IMR-90 (cell line): ENCODE measurements around the gene VEPH1. TPM values are rescaled to one million over a fixed set of nuclear protein-coding genes. Genes with fewer than 3 reads are reported as not detected.
A peak's percentile ranks its signal among the peaks of the same experiment; 100 is the strongest.

Experiments used
- ATAC-seq: fragments of 200-7000 bp; cut with Tn5 transposase; 2 replicates; pipeline ENCODE4 v1.9.1; 2020; ENCODE audit warnings: low read depth, mild to moderate bottlenecking, moderate library complexity
- BruUV-seq: library from RNA; stranded (reverse); fragments of 400-500 nt; replicated peaks from 2 replicates; lab custom pipeline; 2021; lab: Mats Ljungman, UMichigan
- CTCF ChIA-PET: fragments of 300-600 bp; formaldehyde crosslinking; extraction: SDS; loops from one replicate; lab custom pipeline; 2021; ENCODE audit warnings: antibody characterized with exemption; lab: Yijun Ruan, JAX
- POLR2A ChIA-PET: fragments of 300-600 bp; sonication (Branson Sonifier 250); formaldehyde crosslinking; loops from one replicate; lab custom pipeline; 2022; ENCODE audit warnings: antibody characterized with exemption; ENCODE audit not compliant: unreplicated experiment; lab: Charles Lee
- DNase-seq: peaks from one replicate; pipeline ENCODE4 v3.0.0; 2013
- H2AFZ ChIP-seq: replicated peaks from 2 replicates; pipeline ENCODE3; 2013; ENCODE audit warnings: low read length, mild to moderate bottlenecking; ENCODE audit not compliant: poor library complexity
- H2AK5ac ChIP-seq: 2 replicates; pipeline ENCODE4 v1.6.1; 2013; ENCODE audit warnings: low read depth, low read length, inconsistent platforms
- H2AK9ac ChIP-seq: replicated peaks from 2 replicates; pipeline ENCODE3; 2013; ENCODE audit warnings: mild to moderate bottlenecking, low read depth, low read length, moderate library complexity; ENCODE audit not compliant: poor library complexity
- H2BK120ac ChIP-seq: 2 replicates; pipeline ENCODE4 v1.6.1; 2013; ENCODE audit warnings: low read depth, low read length, inconsistent platforms
- H2BK15ac ChIP-seq: 3 replicates; pipeline ENCODE4 v1.6.1; 2013; ENCODE audit warnings: low read depth, low read length, inconsistent platforms
- H2BK20ac ChIP-seq: 2 replicates; pipeline ENCODE4 v1.6.1; 2013; ENCODE audit warnings: low read depth, mild to moderate bottlenecking, inconsistent platforms, low read length, moderate library complexity
- H2BK5ac ChIP-seq: 2 replicates; pipeline ENCODE4 v1.6.1; 2013; ENCODE audit warnings: mild to moderate bottlenecking, low read depth, low read length, inconsistent platforms; ENCODE audit not compliant: poor library complexity, severe bottlenecking
- H3K14ac ChIP-seq: replicated peaks from 2 replicates; pipeline ENCODE4 v1.6.1; 2013; ENCODE audit warnings: low read depth, low read length, inconsistent platforms
- H3K18ac ChIP-seq: 2 replicates; pipeline ENCODE4 v1.6.1; 2013; ENCODE audit warnings: low read depth, low read length, control low read depth
- H3K23ac ChIP-seq: 2 replicates; pipeline ENCODE4 v1.6.1; 2013; ENCODE audit warnings: low read depth, low read length, inconsistent platforms
- H3K27ac ChIP-seq: 2 replicates; pipeline ENCODE4 v1.5.1; 2013; ENCODE audit warnings: mild to moderate bottlenecking, control low read depth, low read length; ENCODE audit not compliant: insufficient read depth
- H3K27me3 ChIP-seq: 2 replicates; pipeline ENCODE4 v1.6.1; 2013; ENCODE audit warnings: low read length; ENCODE audit not compliant: control insufficient read depth, insufficient read depth
- H3K36me3 ChIP-seq: 2 replicates; pipeline ENCODE4 v1.6.1; 2013; ENCODE audit warnings: low read length, mixed read lengths; ENCODE audit not compliant: control insufficient read depth, insufficient read depth
- H3K4ac ChIP-seq: 2 replicates; pipeline ENCODE4 v1.6.1; 2013; ENCODE audit warnings: low read depth, low read length, inconsistent platforms
- H3K4me1 ChIP-seq: 2 replicates; pipeline ENCODE4 v1.6.1; 2013; ENCODE audit warnings: low read length, mixed read lengths; ENCODE audit not compliant: control insufficient read depth, insufficient read depth
- H3K4me2 ChIP-seq: 2 replicates; pipeline ENCODE4 v1.6.1; 2013; ENCODE audit warnings: low read depth, mild to moderate bottlenecking, control low read depth, low read length, moderate library complexity
- H3K4me3 ChIP-seq: 2 replicates; pipeline ENCODE4 v1.5.1; 2013; ENCODE audit warnings: low read depth, mild to moderate bottlenecking, control low read depth, low read length, moderate library complexity; ENCODE audit not compliant: insufficient read depth
- H3K56ac ChIP-seq: 2 replicates; pipeline ENCODE4 v1.6.1; 2013; ENCODE audit warnings: low read length, inconsistent platforms; ENCODE audit not compliant: insufficient read depth; ENCODE audit errors: extremely low read depth
- H3K79me1 ChIP-seq, 2 experiments: 2 replicates each; pipeline ENCODE4 v1.6.1; 2013; ENCODE audit warnings: low read length in 2 of 2, inconsistent platforms in 1 of 2, low read depth in 1 of 2
- H3K9ac ChIP-seq: 2 replicates; pipeline ENCODE4 v1.6.1; 2013; ENCODE audit warnings: low read depth, low read length, control low read depth
- H3K9me1 ChIP-seq: 2 replicates; pipeline ENCODE4 v1.6.1; 2013; ENCODE audit warnings: low read length, inconsistent platforms; ENCODE audit not compliant: insufficient read depth
- H3K9me3 ChIP-seq: 2 replicates; pipeline ENCODE4 v1.6.1; 2013; ENCODE audit warnings: low read length; ENCODE audit not compliant: control insufficient read depth, insufficient read depth
- H4K20me1 ChIP-seq: 2 replicates; pipeline ENCODE4 v1.6.1; 2013; ENCODE audit warnings: low read length, inconsistent platforms; ENCODE audit not compliant: insufficient read depth
- H4K5ac ChIP-seq: 2 replicates; pipeline ENCODE4 v1.6.1; 2013; ENCODE audit warnings: mild to moderate bottlenecking, low read depth, low read length, control low read depth
- H4K8ac ChIP-seq, 2 experiments: 2 replicates each; pipeline ENCODE4 v1.6.1; 2013; ENCODE audit warnings: low read depth in 2 of 2, low read length in 2 of 2, control low read depth in 1 of 2, inconsistent platforms in 1 of 2
- H4K91ac ChIP-seq: 2 replicates; pipeline ENCODE4 v1.6.1; 2013; ENCODE audit warnings: low read depth, low read length, inconsistent platforms; ENCODE audit not compliant: insufficient read depth
- CHD1 ChIP-seq: IDR thresholded peaks from 2 replicates; pipeline ENCODE4 v1.6.1; 2012; ENCODE audit warnings: low read depth, low read length, improper control_type of control experiment
- ELK1 ChIP-seq: fragments of 150-350 bp; IDR thresholded peaks from 2 replicates; pipeline ENCODE4 v1.6.1; 2016; ENCODE audit warnings: low read depth, mild to moderate bottlenecking, low read length, moderate library complexity, borderline replicate concordance
- MAFK ChIP-seq: IDR thresholded peaks from 2 replicates; pipeline ENCODE4 v1.6.1; 2012; ENCODE audit warnings: low read depth, low read length, improper control_type of control experiment
- NFE2L2 ChIP-seq: fragments of 150-350 bp; IDR thresholded peaks from 2 replicates; pipeline ENCODE4 v1.6.1; 2016; ENCODE audit warnings: low read depth, mild to moderate bottlenecking, low read length
- RCOR1 ChIP-seq: IDR thresholded peaks from 2 replicates; pipeline ENCODE4 v1.6.1; 2012; ENCODE audit warnings: mild to moderate bottlenecking, low read length, improper control_type of control experiment; ENCODE audit not compliant: insufficient replicate concordance
- WGBS, 2 experiments: methylation state at CpG; one replicate each; pipeline versions ENCODE4 v1.1.5 to v1.1.7; 2013; ENCODE audit warnings: missing lambda C conversion rate in 2 of 2; ENCODE audit not compliant: insufficient read length in 1 of 2; ENCODE audit errors: extremely low coverage in 2 of 2; 5-methylcytosine and 5-hydroxymethylcytosine counted together
- dilution Hi-C: fragments of 300-500 bp; cut with HindIII; formaldehyde crosslinking; loops from one replicate; pipeline ENCODE4 v1.14.3; 2018; ENCODE audit warnings: low sequenced_read_pairs; ENCODE audit not compliant: unreplicated experiment
- in situ Hi-C: fragments of 300-500 bp; cut with MboI; formaldehyde crosslinking; loops from 3 replicates; pipeline ENCODE4 v1.14.3; 2019; ENCODE audit warnings: low sequenced_read_pairs, inconsistent platforms, mixed read lengths
- intact Hi-C: fragments of 100-400 bp; cut with micrococcal nuclease; formaldehyde crosslinking; loops from 2 replicates; pipeline ENCODE4 v1.10.0; 2022
- polyA plus RNA-seq, 3 experiments: library from polyadenylated mRNA; depleted of rRNA; stranded (reverse); fragments of >200 nt; gene quantifications; 2 replicates each; pipeline ENCODE4 v1.2.3, GENCODE V29; 2012; ENCODE audit warnings: low replicate concordance in 1 of 3
- total RNA-seq: library from RNA; depleted of rRNA; stranded (reverse); fragments of >200 nt; gene quantifications from 2 replicates; pipeline ENCODE4 v1.2.3, GENCODE V29; 2012

Gene VEPH1
- total and polyA plus RNA-seq, 2 of the 4 experiments (the other 2 are of a cell fraction), result 30.5 to 130 TPM

GRCh38 chr3:157441102-157441624 is 62.1 kb downstream of the VEPH1 start:
- Histone ChIP-seq H3K36me3 (peaks cover 5% of the 10 kb centered on the region), H3K14ac (no peak overlapping the region), H3K4ac (no peak overlapping the region), H3K4me2 (no peak overlapping the region), H2BK5ac (no peak overlapping the region), H3K79me1 (peaks cover 0 to 29% of the 10 kb centered on the region in 2 experiments; a peak in 2 of 4 replicates), H3K4me3 (no peak overlapping the region), H2AK5ac (no peak overlapping the region), H3K9me3 (no peaks in the 10 kb centered on the region), H4K8ac (no peak overlapping the region), H3K18ac (no peak overlapping the region), H3K23ac (no peak overlapping the region), H2AFZ (no peak overlapping the region), H2AK9ac (no peak overlapping the region), H4K20me1 (no peaks in the 10 kb centered on the region), H3K9ac (no peak overlapping the region), H2BK120ac (no peak overlapping the region), H3K9me1 (no peaks in the 10 kb centered on the region), H3K27ac (no peak overlapping the region), H2BK20ac (no peak overlapping the region), H4K91ac (no peak overlapping the region), H3K4me1 (peaks cover 13% of the 10 kb centered on the region), H3K56ac (no peak overlapping the region), H2BK15ac (no peak overlapping the region), H4K5ac (no peak overlapping the region), H3K27me3 (no peaks in the 10 kb centered on the region)
- intact Hi-C loops (no loop called here), dilution Hi-C loops (no loop called here), in situ Hi-C loops (no loop called here)
- POLR2A ChIA-PET, result no interaction called here
- peak; percentile 93 for TF ChIP-seq MAFK
- no peak for TF ChIP-seq RCOR1
- TF ChIP-seq NFE2L2, result no peak
- TF ChIP-seq ELK1, result no peak
- TF ChIP-seq CHD1, result no peak
- ATAC-seq (no peak), DNase-seq (no peak)
- no TSS peak for BruUV-seq
- CTCF ChIA-PET, result no interaction called here
- 100% methylated on average over 1 of the region's 2 CpGs; no CpG with 5 or more reads in 1 of the 2 experiments for WGBS, 2 experiments
